ENCODE results near the gene TPM4. TPM values are rescaled to one million over a fixed set of nuclear protein-coding genes. Genes with fewer than 3 reads are reported as not detected.

The TPM4 gene
- total and polyA plus RNA-seq, 11 donors: 49.2 to 260 (median 92.1) TPM

GRCh38 chr19:16036397-16036925 lies 39.8 kb upstream of the TPM4 start:
- no peak for ATAC-seq
- Histone ChIP-seq H3K4me3 (no peak overlapping the region), H3K36me3 (no peaks in the 10 kb centered on the region), H3K27me3 (peaks cover 0 to 4% (median 0%) of the 10 kb centered on the region in 9 donors), H3K27ac (no peak overlapping the region), H3K9me3 (no peaks in the 10 kb centered on the region), H3K4me1 (peaks cover 0 to 12% (median 3%) of the 10 kb centered on the region in 12 donors)
- peak in 1 of 5 donors; percentile 55 for DNase-seq
- WGBS, 4 donors: 76 to 83% (median 81%) methylated on average over 9 to 10 of the region's 10 CpGs
- intact Hi-C loops (cut with DNase I): loop anchor here in 1 of 10 donors (10.0 kb wide), 1 partner anchor 422 kb away; the partner anchor contains the start of gene CYP4F8
- no peak for TF ChIP-seq POLR2A (IDR thresholded peaks at IDR 0.05)
- TF ChIP-seq CTCF (IDR thresholded peaks at IDR 0.05): no peak

DNA sequence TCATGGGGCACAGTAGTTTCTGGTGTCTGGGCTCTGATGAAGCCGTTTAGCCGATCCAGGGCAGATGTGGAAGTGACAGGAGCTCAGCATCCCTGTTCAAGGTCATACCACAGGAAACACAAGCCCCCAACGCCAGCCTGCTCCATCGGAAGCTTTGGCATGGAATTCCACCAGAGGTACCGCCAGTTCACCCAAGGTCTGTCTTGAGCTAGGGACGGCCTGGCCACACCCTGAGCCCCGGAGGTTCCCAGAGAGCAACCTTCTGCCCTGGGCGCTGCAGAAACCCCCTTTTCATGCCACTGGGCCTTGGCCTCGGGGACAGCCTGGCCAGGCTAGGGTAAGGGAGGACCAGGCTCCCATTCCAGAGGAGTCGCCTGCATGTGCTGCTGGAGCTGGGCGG lies 39.4 kb upstream of the TPM4 start:
- TF ChIP-seq CTCF (IDR thresholded peaks at IDR 0.05) (no peak), POLR2A (IDR thresholded peaks at IDR 0.05) (no peak)
- DNase-seq (no peak), ATAC-seq (no peak)
- no peaks in the 10 kb centered on the region for H3K9me3 ChIP-seq
- WGBS, 4 donors: 70 to 82% (median 73%) methylated on average over 7 to 11 of the region's 11 CpGs
- peaks cover 0 to 4% (median 0%) of the 10 kb centered on the region in 9 donors for H3K27me3 ChIP-seq
- peaks cover 0 to 15% (median 6%) of the 10 kb centered on the region in 12 donors for H3K4me1 ChIP-seq
- H3K4me3 ChIP-seq: no peak overlapping the region
- no peaks in the 10 kb centered on the region for H3K36me3 ChIP-seq
- no peak overlapping the region for H3K27ac ChIP-seq
- intact Hi-C loops (cut with DNase I): loop anchor here in 1 of 10 donors (10.0 kb wide), 1 partner anchor 422 kb away; the partner anchor contains the start of gene CYP4F8

GRCh38 chr19:16037424-16038195 lies 38.7 kb upstream of the TPM4 start:
- DNase-seq (no peak), ATAC-seq (no peak)
- intact Hi-C loops (cut with DNase I): loop anchor here in 1 of 10 donors (10.0 kb wide), 1 partner anchor 423 kb away; the partner anchor contains the start of gene CYP4F8
- 62 to 75% (median 73%) methylated on average over 9 to 17 of the region's 17 CpGs for WGBS, 4 donors
- Histone ChIP-seq H3K27ac (no peak overlapping the region), H3K4me3 (no peak overlapping the region), H3K4me1 (peaks cover 0 to 15% (median 6%) of the 10 kb centered on the region in 12 donors), H3K27me3 (peaks cover 0 to 4% (median 0%) of the 10 kb centered on the region in 9 donors), H3K9me3 (no peaks in the 10 kb centered on the region), H3K36me3 (no peaks in the 10 kb centered on the region)
- TF ChIP-seq POLR2A (IDR thresholded peaks at IDR 0.05) (no peak), CTCF (IDR thresholded peaks at IDR 0.05) (no peak)

DNA sequence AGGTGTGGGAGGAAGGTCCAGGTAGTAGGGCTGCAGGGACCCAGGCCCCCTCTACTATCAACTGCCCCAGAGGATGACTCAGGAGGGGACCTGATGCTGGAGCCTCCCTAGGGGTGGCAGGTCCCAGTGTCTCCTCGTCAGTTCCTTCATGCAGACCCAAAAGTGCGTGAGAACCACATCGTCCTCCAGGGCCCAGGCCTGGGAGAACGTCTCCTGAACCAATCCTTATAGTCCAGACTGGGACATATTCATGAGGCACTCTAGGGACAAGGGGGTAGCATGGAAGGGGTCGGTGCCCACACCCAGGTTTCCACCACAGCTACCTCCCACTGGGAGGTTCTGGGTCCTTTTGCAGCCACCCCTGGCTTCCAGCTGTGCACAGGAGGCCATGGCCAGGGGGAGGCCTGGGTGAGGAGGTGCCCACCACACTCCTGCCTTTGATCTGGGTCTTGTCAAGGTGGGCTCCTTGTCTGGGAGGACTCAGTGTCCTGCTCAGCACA lies 38.0 kb upstream of the TPM4 start:
- Histone ChIP-seq H3K27me3 (peaks cover 0 to 4% (median 0%) of the 10 kb centered on the region in 9 donors), H3K27ac (no peak overlapping the region), H3K4me3 (no peak overlapping the region), H3K4me1 (peaks cover 0 to 15% (median 6%) of the 10 kb centered on the region in 12 donors), H3K36me3 (no peaks in the 10 kb centered on the region), H3K9me3 (no peaks in the 10 kb centered on the region)
- 74 to 100% (median 79%) methylated on average over 1 to 5 of the region's 5 CpGs for WGBS, 4 donors
- intact Hi-C loops (cut with DNase I): loop anchor here in 1 of 10 donors (10.0 kb wide), 1 partner anchor 423 kb away; the partner anchor contains the start of gene CYP4F8
- DNase-seq: no peak
- TF ChIP-seq CTCF (IDR thresholded peaks at IDR 0.05) (no peak), POLR2A (IDR thresholded peaks at IDR 0.05) (no peak)
- ATAC-seq: no peak

Data from heart left ventricle (tissue), 16 donors.